OCI-LY7 (cell line): ENCODE data around the gene CASP4. TPM values are rescaled to one million over a fixed set of nuclear protein-coding genes. Genes with fewer than 3 reads are reported as not detected.

Experiments
- Bru-seq: library from RNA; stranded (reverse); fragments of 400-500 nt; gene quantifications from one replicate; lab custom pipeline; 2021; lab: Mats Ljungman, UMichigan
- BruChase-seq, 2 experiments: library from RNA; stranded (reverse); fragments of 400-500 nt; gene quantifications; one replicate each; lab custom pipeline; 2021; lab: Mats Ljungman, UMichigan
- BruUV-seq: library from RNA; stranded (reverse); fragments of 400-500 nt; replicated peaks from 2 replicates; lab custom pipeline; 2021; lab: Mats Ljungman, UMichigan
- CTCF ChIA-PET: fragments of 300-600 bp; sonication (Branson Sonifier 250); formaldehyde crosslinking; loops from one replicate; lab custom pipeline; 2022; ENCODE audit warnings: antibody characterized with exemption; ENCODE audit not compliant: unreplicated experiment; lab: Charles Lee
- POLR2A ChIA-PET: fragments of 300-600 bp; sonication (Branson Sonifier 250); formaldehyde crosslinking; loops from one replicate; lab custom pipeline; 2022; ENCODE audit warnings: antibody characterized with exemption; lab: Charles Lee
- DNase-seq: peaks from one replicate; pipeline ENCODE4 v3.0.0-alpha.2; 2015; ENCODE audit warnings: low spot score
- H2AFZ ChIP-seq: fragments of 200-600 bp; sonication (generic), shearing (Covaris generic); 2 replicates; pipeline ENCODE4 v1.6.1; 2014; ENCODE audit warnings: mild to moderate bottlenecking, antibody characterized with exemption, low read length, moderate library complexity
- H3K27ac ChIP-seq: fragments of 200-600 bp; sonication (generic); 2 replicates; pipeline ENCODE4 v1.5.1; 2014; ENCODE audit warnings: mixed run types, low read depth, mild to moderate bottlenecking, moderate library complexity, low read length, inconsistent platforms; ENCODE audit not compliant: poor library complexity, severe bottlenecking
- H3K36me3 ChIP-seq: fragments of 200-600 bp; sonication (generic); 2 replicates; pipeline ENCODE4 v1.6.1; 2014; ENCODE audit warnings: mild to moderate bottlenecking, antibody characterized with exemption, low read length, moderate library complexity, mixed read lengths; ENCODE audit not compliant: insufficient read depth
- H3K4me1 ChIP-seq: fragments of 200-600 bp; sonication (generic); 2 replicates; pipeline ENCODE4 v1.5.1; 2014; ENCODE audit warnings: mild to moderate bottlenecking, low read length; ENCODE audit not compliant: insufficient read depth, poor library complexity, severe bottlenecking
- H3K4me2 ChIP-seq: fragments of 200-600 bp; sonication (generic); 2 replicates; pipeline ENCODE4 v1.6.1; 2014; ENCODE audit warnings: mild to moderate bottlenecking, low read length
- H3K4me3 ChIP-seq: fragments of 200-600 bp; sonication (generic); 2 replicates; pipeline ENCODE4 v1.5.1; 2014; ENCODE audit warnings: mild to moderate bottlenecking, low read depth, low read length; ENCODE audit not compliant: poor library complexity, severe bottlenecking
- H3K79me2 ChIP-seq: fragments of 200-600 bp; sonication (generic); 2 replicates; pipeline ENCODE4 v1.6.1; 2016; ENCODE audit warnings: low read depth, mild to moderate bottlenecking, low read length, moderate library complexity, mixed read lengths; ENCODE audit not compliant: insufficient read depth
- H3K9me2 ChIP-seq: fragments of 200-600 bp; sonication (generic); 2 replicates; pipeline ENCODE4 v1.6.1; 2016; ENCODE audit warnings: mild to moderate bottlenecking, low read length, mixed read lengths; ENCODE audit not compliant: insufficient read depth
- H3K9me3 ChIP-seq: fragments of 200-600 bp; sonication (generic); 2 replicates; pipeline ENCODE4 v1.6.1; 2014; ENCODE audit warnings: mild to moderate bottlenecking, mixed run types, low read length, mixed read lengths
- H4K20me1 ChIP-seq: fragments of 200-600 bp; sonication (generic); 2 replicates; pipeline ENCODE4 v1.6.1; 2014; ENCODE audit warnings: mild to moderate bottlenecking, antibody characterized with exemption, low read length, moderate library complexity, mixed read lengths; ENCODE audit not compliant: insufficient read depth
- EZH2phosphoT487 ChIP-seq: fragments of 200-600 bp; sonication (generic); IDR thresholded peaks from 2 replicates; pipeline ENCODE4 v1.6.1; 2018; ENCODE audit warnings: low read depth, borderline replicate concordance, mild to moderate bottlenecking, mixed run types, antibody characterized with exemption, low read length, moderate library complexity, mixed read lengths
- intact Hi-C: fragments of 100-400 bp; cut with micrococcal nuclease; formaldehyde crosslinking; loops from one replicate; pipeline ENCODE4 v1.10.0; 2022; ENCODE audit not compliant: unreplicated experiment
- long read RNA-seq: library from polyadenylated mRNA; stranded (forward); transcript quantifications from one replicate; pipeline ENCODE4 v2.0.0, GENCODE V29; 2022
- total RNA-seq, 2 experiments: library from RNA; depleted of rRNA in 1 of 2; stranded (reverse); fragments of >200 nt in 1 of 2; shearing (Covaris generic) in 1 of 2; gene quantifications; 2 replicates each; pipeline ENCODE4 v1.2.3, GENCODE V29; 2014 to 2022
- TF ChIP-seq, protein P1 (sequence below): fragments of 200-600 bp; sonication (generic); conservative IDR thresholded peaks from 2 replicates; pipeline ENCODE4 v1.5.1; 2014; ENCODE audit warnings: mild to moderate bottlenecking, antibody characterized with exemption, low read length, moderate library complexity, mixed read lengths

Gene CASP4
- total RNA-seq (2014; rRNA removed; shearing (Covaris generic)) (0.28 and 0.88 TPM in 2 replicates), total RNA-seq (2022) (1.4 and 1.6 TPM in 2 replicates), Bru-seq, nascent RNA (percentile 33 among the genes with signal in this experiment), BruChase-seq, experiment 1, labeled RNA remaining after a 6-hour chase (percentile 21 among the genes with signal in this experiment), BruChase-seq, experiment 2, labeled RNA remaining after a 2-hour chase (percentile 23 among the genes with signal in this experiment)
- long read RNA-seq, partial matches to known transcripts, result 0 of 1 reads
- long read RNA-seq, other reads (novel, unspliced or antisense), result 0 of 1 reads

DNA sequence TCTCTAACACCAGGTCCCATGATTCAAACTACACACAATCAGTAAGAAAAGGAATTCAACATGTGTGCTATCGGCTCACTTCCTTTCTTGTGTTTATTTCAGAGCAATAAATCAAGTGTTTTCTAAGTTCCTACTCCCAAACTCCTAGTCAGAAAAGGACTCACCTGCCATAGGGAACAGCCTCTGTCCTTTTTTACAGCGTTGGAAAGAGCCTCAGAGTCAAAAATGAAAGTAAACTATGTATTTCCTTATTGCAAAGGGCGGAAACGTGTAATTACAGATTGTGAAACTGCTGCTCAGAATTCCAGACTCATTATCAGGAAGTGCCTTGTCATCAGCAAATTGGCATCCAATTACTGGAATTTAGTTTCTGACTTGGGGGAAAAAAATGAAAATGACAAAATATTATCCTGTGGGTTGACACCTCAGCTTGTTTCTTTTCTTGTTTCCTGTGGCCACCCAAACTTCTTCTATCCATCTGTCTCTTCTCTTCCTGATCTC, at the start of gene CASP4:
CASP4 (minus strand) TSS at position 220 of the 501 bp plus-strand sequence; CDS start at position 171, 49 bp downstream.
- no peaks in the 10 kb centered on the region for H3K4me1 ChIP-seq
- H3K27ac ChIP-seq, result no peak within 1 kb of the TSS
- peak within 1 kb of the TSS; percentile 88 for H2AFZ ChIP-seq
- H3K4me2 ChIP-seq, result peak within 1 kb of the TSS; percentile 46
- peak within 1 kb of the TSS; percentile 48 for H3K4me3 ChIP-seq
- BruUV-seq, result no TSS peak
- H3K9me3 ChIP-seq, result 0 out of 2 replicates have a peak, but pooled peaks cover 10% of the 10 kb centered on the region
- no peaks in the 10 kb centered on the region for H4K20me1 ChIP-seq
- intact Hi-C loops, result no loop called here
- no peaks in the 10 kb centered on the region for H3K9me2 ChIP-seq
- H3K79me2 ChIP-seq, result no peaks in the 10 kb centered on the region
- POLR2A ChIA-PET, result interaction anchor here (1.0 kb wide), 1 partner anchor 20 kb away, joined by 3 read pairs; no protein-coding TSS in a partner anchor
- peak; percentile 2 for DNase-seq
- no peak for TF ChIP-seq EZH2phosphoT487
- TF ChIP-seq, protein P1, sequence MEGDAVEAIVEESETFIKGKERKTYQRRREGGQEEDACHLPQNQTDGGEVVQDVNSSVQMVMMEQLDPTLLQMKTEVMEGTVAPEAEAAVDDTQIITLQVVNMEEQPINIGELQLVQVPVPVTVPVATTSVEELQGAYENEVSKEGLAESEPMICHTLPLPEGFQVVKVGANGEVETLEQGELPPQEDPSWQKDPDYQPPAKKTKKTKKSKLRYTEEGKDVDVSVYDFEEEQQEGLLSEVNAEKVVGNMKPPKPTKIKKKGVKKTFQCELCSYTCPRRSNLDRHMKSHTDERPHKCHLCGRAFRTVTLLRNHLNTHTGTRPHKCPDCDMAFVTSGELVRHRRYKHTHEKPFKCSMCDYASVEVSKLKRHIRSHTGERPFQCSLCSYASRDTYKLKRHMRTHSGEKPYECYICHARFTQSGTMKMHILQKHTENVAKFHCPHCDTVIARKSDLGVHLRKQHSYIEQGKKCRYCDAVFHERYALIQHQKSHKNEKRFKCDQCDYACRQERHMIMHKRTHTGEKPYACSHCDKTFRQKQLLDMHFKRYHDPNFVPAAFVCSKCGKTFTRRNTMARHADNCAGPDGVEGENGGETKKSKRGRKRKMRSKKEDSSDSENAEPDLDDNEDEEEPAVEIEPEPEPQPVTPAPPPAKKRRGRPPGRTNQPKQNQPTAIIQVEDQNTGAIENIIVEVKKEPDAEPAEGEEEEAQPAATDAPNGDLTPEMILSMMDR, result no peak
- CTCF ChIA-PET, result no interaction called here
- no peaks in the 10 kb centered on the region for H3K36me3 ChIP-seq

DNA sequence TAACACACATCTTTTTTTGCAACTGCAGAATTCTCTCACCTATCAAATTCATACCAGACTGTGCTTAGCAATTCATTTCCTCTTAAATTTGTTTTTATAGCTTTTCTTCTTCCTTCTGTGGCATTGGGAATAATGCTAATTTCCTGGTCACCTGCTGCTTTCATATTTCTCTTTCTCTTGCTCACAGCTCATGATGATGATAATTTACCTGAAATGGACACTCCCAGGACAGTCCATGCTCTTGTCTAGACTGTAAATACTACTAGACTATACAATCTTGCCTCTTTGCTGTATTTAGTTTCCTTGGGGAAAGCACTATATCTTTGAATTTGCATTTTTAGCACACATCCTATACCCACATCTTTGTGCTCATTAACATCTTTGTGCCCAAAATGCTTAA, 39.1 kb upstream of the CASP4 start:
- no TSS peak for BruUV-seq
- Histone ChIP-seq H3K9me2 (no peaks in the 10 kb centered on the region), H3K9me3 (no peaks in the 10 kb centered on the region), H3K27ac (no peak overlapping the region), H2AFZ (no peak overlapping the region), H4K20me1 (no peaks in the 10 kb centered on the region), H3K4me2 (no peak overlapping the region), H3K4me3 (no peak overlapping the region), H3K79me2 (no peaks in the 10 kb centered on the region), H3K36me3 (no peaks in the 10 kb centered on the region), H3K4me1 (no peaks in the 10 kb centered on the region)
- POLR2A ChIA-PET, result interaction anchor here (0.7 kb wide), 1 partner anchor 1594 kb away, joined by 3 read pairs; no protein-coding TSS in a partner anchor
- no peak for DNase-seq
- CTCF ChIA-PET, result no interaction called here
- TF ChIP-seq, protein P1, result no peak
- TF ChIP-seq EZH2phosphoT487, result no peak
- intact Hi-C loops, result no loop called here

DNA sequence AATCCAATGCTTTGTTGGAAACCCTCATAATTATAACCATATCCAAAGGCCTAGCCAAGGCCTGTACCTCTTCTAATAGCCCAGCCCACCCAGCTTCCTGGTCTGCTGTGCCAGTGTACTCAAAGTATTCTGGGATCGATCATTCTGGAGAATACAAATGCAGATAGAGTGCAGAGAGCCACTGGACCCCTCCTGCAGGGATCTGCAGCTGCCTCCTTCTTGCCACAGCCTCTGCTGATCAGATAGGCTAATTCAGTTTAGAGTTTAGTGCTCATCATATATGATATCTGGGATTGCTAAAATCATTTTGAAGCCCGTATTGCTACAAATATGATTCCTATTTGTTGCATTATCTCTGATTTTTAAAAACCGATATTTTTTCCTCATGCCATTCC, 37.1 kb upstream of the CASP4 start:
- H3K4me2 ChIP-seq, result no peak overlapping the region
- H4K20me1 ChIP-seq, result no peaks in the 10 kb centered on the region
- no peaks in the 10 kb centered on the region for H3K4me1 ChIP-seq
- BruUV-seq, result no TSS peak
- no peak overlapping the region for H3K4me3 ChIP-seq
- H3K9me3 ChIP-seq, result no peaks in the 10 kb centered on the region
- CTCF ChIA-PET, result no interaction called here
- H3K36me3 ChIP-seq, result no peaks in the 10 kb centered on the region; the same call in 1 of the 2 replicates
- no peaks in the 10 kb centered on the region for H3K9me2 ChIP-seq
- intact Hi-C loops, result no loop called here
- no peaks in the 10 kb centered on the region for H3K79me2 ChIP-seq
- no peak for TF ChIP-seq EZH2phosphoT487
- TF ChIP-seq, protein P1, result no peak
- POLR2A ChIA-PET, result no interaction called here
- H3K27ac ChIP-seq, result no peak overlapping the region
- DNase-seq, result no peak
- H2AFZ ChIP-seq, result no peak overlapping the region
